ENCODE measurements around the gene NOS1AP.

NOS1AP gene

DNA sequence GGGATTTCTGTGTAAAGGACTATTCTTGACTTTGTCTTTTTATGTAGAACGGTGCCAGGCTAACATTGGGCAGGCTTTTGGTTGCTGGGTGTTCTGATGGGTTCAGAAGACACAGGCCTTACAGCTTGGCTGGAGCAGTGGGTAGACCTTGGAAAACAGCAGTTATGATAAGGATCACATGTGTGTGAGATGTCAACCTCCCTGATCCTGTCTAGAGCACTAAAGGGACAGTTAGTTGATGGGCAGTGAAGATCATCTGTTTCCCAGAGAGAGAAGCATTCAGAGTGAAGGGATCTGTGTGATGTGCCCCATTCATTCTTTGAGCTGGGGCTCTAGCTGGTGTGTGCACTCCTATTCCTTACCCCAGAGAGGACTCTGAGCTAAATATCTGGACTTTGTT lies 88.0 kb downstream of the NOS1AP start:
- H3K4me3 ChIP-seq (ENCODE audit: low read depth, low read length): no peak overlapping the region
- TF ChIP-seq, protein P1, sequence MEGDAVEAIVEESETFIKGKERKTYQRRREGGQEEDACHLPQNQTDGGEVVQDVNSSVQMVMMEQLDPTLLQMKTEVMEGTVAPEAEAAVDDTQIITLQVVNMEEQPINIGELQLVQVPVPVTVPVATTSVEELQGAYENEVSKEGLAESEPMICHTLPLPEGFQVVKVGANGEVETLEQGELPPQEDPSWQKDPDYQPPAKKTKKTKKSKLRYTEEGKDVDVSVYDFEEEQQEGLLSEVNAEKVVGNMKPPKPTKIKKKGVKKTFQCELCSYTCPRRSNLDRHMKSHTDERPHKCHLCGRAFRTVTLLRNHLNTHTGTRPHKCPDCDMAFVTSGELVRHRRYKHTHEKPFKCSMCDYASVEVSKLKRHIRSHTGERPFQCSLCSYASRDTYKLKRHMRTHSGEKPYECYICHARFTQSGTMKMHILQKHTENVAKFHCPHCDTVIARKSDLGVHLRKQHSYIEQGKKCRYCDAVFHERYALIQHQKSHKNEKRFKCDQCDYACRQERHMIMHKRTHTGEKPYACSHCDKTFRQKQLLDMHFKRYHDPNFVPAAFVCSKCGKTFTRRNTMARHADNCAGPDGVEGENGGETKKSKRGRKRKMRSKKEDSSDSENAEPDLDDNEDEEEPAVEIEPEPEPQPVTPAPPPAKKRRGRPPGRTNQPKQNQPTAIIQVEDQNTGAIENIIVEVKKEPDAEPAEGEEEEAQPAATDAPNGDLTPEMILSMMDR (conservative IDR thresholded peaks at IDR 0.05; ENCODE audit: low read depth, low read length): no peak
- no peak for DNase-seq (ENCODE audit: low read depth)

DNA sequence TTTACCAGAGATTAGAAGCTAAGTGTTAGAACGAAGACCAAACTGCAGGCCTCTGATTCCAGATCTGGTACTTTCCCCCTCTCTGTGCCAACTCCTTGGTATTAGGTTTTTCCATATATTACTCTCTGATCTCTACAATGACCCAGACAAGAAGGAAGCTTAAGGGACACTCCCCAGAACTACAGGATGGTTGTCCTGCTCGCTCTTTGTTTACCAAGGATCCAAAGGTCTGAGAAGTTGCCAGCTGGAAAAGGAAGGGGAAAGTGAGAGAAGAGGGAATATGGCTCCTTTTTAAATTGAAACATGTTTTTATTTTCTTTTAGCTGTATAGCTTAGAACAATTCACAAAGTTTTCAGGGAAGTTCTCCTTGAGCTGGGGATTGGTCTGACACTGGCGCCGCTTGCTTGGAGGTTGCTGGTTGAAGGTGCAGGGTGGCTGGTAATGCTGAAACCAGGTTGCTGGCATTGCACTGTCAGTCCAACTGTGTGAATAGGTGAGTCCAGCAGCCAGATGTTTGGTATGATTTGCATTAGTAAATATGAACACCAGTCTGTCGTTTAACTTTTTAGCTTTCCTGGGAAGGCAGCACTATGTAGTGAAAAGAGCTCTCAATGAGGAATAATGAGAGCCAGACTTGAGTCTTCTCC lies 89.3 kb downstream of the NOS1AP start:
- H3K4me3 ChIP-seq (ENCODE audit: low read depth, low read length): no peak overlapping the region
- DNase-seq (ENCODE audit: low read depth): no peak
- TF ChIP-seq, protein P1 (conservative IDR thresholded peaks at IDR 0.05; ENCODE audit: low read depth, low read length): no peak

GRCh38 chr1:162159515-162159914 lies 90.0 kb downstream of the NOS1AP start:
- H3K4me3 ChIP-seq (ENCODE audit: low read depth, low read length): no peak overlapping the region
- no peak for DNase-seq (ENCODE audit: low read depth)
- TF ChIP-seq, protein P1 (conservative IDR thresholded peaks at IDR 0.05; ENCODE audit: low read depth, low read length): no peak

DNA sequence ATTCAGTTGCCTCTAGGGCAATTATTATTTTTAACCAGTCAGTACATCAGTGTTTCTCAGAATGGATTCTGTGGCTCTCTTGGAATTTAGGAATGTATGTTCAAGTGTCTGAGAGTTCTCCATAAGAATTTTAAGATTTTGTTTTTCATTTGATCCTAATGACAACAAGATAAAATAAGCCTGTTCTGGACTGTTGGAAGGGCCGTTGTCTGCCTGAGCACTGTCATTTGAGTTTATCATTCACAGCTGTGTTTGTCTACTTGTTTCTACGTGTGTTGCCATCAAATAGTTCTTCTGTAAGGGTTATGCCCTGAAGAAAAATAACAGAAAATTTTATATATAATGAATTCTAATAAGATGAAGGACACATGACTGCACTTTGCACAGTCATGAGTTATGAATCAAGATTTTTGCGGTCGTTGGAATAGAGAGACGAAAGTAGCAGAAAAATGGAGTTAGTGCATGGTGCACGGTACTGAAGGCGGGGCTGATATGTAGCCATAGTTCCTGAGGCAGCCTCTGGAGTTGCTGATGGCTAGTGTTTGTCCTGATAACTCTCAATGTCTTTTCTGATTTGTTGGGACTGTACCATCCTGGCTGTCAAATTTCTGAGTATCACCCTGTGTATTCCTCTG lies 92.5 kb downstream of the NOS1AP start:
- TF ChIP-seq, protein P1 (conservative IDR thresholded peaks at IDR 0.05; ENCODE audit: low read depth, low read length): no peak

DNA sequence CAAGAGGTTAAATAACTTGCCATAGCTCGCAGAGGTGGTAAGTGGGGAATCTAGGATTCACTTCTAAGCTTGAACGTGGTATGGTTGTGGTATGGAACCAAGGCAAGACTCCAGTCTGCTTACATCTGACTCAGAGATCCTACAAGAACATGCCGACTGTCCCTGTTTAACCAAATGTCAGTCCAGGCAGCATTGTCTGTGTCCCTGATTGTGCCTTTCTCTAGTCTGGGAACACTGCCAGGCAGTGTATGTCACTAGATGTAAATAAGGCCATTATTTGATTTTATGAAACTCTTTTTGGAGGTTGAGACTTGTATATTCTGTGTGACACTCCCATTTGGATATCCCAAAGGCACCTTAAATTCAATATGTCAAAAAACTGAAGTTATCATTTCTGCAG lies 96.0 kb downstream of the NOS1AP start:
- TF ChIP-seq, protein P1 (conservative IDR thresholded peaks at IDR 0.05; ENCODE audit: low read depth, low read length): no peak
- no peak for DNase-seq (ENCODE audit: low read depth)
- no peak overlapping the region for H3K4me3 ChIP-seq (ENCODE audit: low read depth, low read length)

More for the DNA sequence above, 92.5 kb downstream of the NOS1AP start:
- DNase-seq (ENCODE audit: low read depth): peak; percentile 48
- no peak overlapping the region for H3K4me3 ChIP-seq (ENCODE audit: low read depth, low read length)

DNA sequence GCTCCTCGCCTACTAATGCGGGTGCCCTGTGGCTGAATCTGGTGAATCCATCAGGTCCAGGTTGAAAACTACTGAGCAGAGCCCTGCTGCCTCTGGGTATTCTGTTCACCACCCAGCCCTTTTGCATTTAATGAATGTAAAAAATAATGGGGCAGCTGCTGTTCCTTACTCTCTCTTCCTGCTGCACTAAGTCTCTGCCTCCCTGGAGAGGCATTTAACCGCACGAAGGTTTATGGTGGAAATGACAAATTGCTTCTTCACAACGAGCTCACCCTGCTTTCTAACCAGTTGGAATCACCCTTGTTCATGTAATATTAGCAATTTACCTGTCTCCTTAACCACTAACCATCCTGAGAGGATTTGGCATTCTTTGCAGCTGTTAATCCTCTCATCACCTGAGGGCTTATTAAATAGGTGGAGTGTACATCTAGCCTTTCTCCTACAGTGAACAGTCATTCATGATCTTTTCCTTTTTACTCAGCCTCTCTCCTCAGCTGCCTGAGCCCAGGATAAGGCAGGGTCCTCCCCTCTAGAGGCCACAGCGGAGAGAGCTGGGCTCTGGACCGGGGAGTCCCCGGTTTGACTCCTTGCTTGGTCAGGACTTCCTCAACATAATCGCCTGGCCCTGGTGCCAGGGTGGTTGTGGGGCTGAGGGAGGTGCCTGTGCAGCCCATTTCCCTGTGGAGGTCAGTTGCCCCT lies 97.6 kb downstream of the NOS1AP start:
- DNase-seq (ENCODE audit: low read depth): no peak
- no peak overlapping the region for H3K4me3 ChIP-seq (ENCODE audit: low read depth, low read length)
- TF ChIP-seq, protein P1 (conservative IDR thresholded peaks at IDR 0.05; ENCODE audit: low read depth, low read length): no peak

Measured in choroid plexus epithelial cell (primary cell).